Progenitor cell of endocrine pancreas (in vitro differentiated cells): ENCODE data around the gene DNAAF5. TPM values are rescaled to one million over a fixed set of nuclear protein-coding genes. Genes with fewer than 3 reads are reported as not detected.

Experiments
- DNase-seq: peaks from one replicate; pipeline ENCODE4 v3.0.0; 2021; ENCODE audit warnings: low spot score; ENCODE audit not compliant: unreplicated experiment
- H3K27ac Mint-ChIP-seq: 2 replicates; pipeline ENCODE4 v1.8.0; 2021; ENCODE audit warnings: mild to moderate bottlenecking, moderate library complexity, mixed read lengths
- H3K27me3 Mint-ChIP-seq: 2 replicates; pipeline ENCODE4 v1.8.0; 2021; ENCODE audit warnings: mixed read lengths
- H3K36me3 Mint-ChIP-seq: 2 replicates; pipeline ENCODE4 v1.8.0; 2022; ENCODE audit warnings: mixed read lengths; ENCODE audit not compliant: insufficient read depth
- H3K4me1 Mint-ChIP-seq: 2 replicates; pipeline ENCODE4 v1.8.0; 2021; ENCODE audit warnings: low read depth, mixed read lengths
- H3K4me3 Mint-ChIP-seq: 2 replicates; pipeline ENCODE4 v1.8.0; 2021; ENCODE audit warnings: low read depth, mild to moderate bottlenecking, moderate library complexity, mixed read lengths
- H3K9me3 Mint-ChIP-seq: 2 replicates; pipeline ENCODE4 v1.8.0; 2021; ENCODE audit warnings: low read depth, mixed read lengths
- total RNA-seq: library from RNA; stranded (reverse); gene quantifications from 2 replicates; pipeline ENCODE4 v1.2.1, GENCODE V29; 2021
- TF ChIP-seq, protein P1 (sequence below): fragments of 200-600 bp; sonication (generic); IDR thresholded peaks from one replicate; pipeline ENCODE4 v1.5.0; 2021; ENCODE audit warnings: antibody characterized with exemption, mild to moderate bottlenecking; ENCODE audit not compliant: unreplicated experiment

DNAAF5 gene
- total RNA-seq, 1 donor from 2014 or later: 51.0 TPM

DNA sequence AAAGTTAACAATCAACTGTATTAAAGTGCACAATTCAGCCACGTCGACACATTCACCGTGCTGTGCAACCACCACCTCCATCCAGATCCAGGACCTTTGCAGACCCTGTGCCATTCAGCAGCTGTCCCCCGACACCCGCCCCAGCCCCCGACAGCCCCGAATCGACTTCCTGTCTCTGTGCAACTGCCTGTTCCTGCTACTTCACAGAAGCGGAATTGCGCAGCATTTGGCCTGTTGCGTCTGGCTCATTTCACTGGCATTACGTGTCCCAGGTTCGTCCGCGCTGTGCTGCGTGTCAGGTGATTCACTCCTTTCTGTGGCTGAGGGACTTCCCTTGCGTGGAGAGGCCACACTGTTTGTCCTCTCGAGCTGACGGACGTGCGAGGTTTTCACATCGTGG, 33.2 kb upstream of the DNAAF5 start:
- peaks cover 10% of the 10 kb centered on the region for H3K9me3 Mint-ChIP-seq
- peaks cover 45% of the 10 kb centered on the region for H3K36me3 Mint-ChIP-seq
- TF ChIP-seq, protein P1, sequence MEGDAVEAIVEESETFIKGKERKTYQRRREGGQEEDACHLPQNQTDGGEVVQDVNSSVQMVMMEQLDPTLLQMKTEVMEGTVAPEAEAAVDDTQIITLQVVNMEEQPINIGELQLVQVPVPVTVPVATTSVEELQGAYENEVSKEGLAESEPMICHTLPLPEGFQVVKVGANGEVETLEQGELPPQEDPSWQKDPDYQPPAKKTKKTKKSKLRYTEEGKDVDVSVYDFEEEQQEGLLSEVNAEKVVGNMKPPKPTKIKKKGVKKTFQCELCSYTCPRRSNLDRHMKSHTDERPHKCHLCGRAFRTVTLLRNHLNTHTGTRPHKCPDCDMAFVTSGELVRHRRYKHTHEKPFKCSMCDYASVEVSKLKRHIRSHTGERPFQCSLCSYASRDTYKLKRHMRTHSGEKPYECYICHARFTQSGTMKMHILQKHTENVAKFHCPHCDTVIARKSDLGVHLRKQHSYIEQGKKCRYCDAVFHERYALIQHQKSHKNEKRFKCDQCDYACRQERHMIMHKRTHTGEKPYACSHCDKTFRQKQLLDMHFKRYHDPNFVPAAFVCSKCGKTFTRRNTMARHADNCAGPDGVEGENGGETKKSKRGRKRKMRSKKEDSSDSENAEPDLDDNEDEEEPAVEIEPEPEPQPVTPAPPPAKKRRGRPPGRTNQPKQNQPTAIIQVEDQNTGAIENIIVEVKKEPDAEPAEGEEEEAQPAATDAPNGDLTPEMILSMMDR: no peak
- no peaks in the 10 kb centered on the region for H3K27me3 Mint-ChIP-seq
- H3K27ac Mint-ChIP-seq: no peak overlapping the region
- no peak overlapping the region for H3K4me3 Mint-ChIP-seq
- DNase-seq: no peak
- H3K4me1 Mint-ChIP-seq: no peaks in the 10 kb centered on the region

DNA sequence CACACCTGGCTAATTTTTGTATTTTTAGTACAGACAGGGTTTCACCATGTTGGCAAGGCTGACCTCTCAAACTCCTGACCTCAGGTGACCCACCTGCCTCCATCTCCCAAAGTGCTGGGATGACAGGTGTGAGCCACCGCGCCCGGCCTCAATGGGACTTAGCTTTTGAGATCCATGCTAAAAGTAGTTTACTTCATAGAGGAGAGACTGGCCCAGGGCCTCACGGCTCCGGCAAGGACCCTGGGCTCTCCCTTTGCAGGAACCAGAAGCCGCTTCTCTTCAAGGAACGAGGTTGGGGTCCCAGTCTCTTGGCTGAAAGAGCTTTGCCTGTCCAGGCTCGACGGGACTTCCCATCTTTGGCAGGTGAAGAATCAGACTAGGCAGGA, 30.1 kb upstream of the DNAAF5 start:
- Mint-ChIP-seq H3K9me3 (peaks cover 3% of the 10 kb centered on the region), H3K27me3 (no peaks in the 10 kb centered on the region), H3K36me3 (peaks cover 26% of the 10 kb centered on the region), H3K27ac (no peak overlapping the region), H3K4me1 (no peaks in the 10 kb centered on the region), H3K4me3 (no peak overlapping the region)
- TF ChIP-seq, protein P1: no peak
- DNase-seq: no peak

DNA sequence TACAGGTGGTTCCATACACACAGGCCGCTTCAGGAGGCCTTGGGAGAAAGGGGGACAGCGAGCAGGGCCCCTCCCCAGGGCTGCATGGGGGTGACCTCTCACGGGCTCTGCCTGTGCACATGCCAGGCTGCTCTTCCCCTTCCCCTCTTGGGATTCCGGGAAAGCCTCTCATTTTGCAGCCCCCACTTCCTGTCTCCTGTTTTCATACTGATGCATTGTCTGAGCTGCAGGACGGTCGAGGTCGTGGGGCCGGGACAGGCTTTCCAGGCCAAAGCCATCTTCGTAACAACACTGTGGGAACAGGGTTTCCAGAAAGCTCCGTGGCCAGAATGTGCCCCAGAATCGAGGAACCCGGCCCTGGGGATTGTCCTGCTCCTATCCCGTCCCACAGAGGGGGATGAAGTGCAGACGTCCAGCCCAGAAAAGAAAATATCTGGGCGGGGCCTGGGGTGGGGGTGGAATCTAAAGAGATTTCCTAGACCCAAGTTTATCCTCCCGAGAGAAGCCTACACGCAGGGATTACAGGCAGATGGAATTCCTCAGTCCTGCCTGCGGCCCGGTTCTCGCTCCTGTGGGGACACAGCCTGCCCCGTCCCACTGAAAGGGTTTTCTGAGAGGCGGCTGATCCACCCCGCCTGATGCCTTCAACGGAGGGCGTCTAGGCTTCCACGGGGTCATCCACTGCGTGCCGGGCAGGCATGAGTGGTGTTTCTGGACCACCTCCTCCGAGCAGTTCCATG, 29.5 kb upstream of the DNAAF5 start:
- no peak overlapping the region for H3K27ac Mint-ChIP-seq
- DNase-seq: no peak
- no peaks in the 10 kb centered on the region for H3K9me3 Mint-ChIP-seq
- H3K27me3 Mint-ChIP-seq: no peaks in the 10 kb centered on the region
- peaks cover 23% of the 10 kb centered on the region for H3K36me3 Mint-ChIP-seq
- TF ChIP-seq, protein P1: no peak
- no peaks in the 10 kb centered on the region for H3K4me1 Mint-ChIP-seq
- no peak overlapping the region for H3K4me3 Mint-ChIP-seq

DNA sequence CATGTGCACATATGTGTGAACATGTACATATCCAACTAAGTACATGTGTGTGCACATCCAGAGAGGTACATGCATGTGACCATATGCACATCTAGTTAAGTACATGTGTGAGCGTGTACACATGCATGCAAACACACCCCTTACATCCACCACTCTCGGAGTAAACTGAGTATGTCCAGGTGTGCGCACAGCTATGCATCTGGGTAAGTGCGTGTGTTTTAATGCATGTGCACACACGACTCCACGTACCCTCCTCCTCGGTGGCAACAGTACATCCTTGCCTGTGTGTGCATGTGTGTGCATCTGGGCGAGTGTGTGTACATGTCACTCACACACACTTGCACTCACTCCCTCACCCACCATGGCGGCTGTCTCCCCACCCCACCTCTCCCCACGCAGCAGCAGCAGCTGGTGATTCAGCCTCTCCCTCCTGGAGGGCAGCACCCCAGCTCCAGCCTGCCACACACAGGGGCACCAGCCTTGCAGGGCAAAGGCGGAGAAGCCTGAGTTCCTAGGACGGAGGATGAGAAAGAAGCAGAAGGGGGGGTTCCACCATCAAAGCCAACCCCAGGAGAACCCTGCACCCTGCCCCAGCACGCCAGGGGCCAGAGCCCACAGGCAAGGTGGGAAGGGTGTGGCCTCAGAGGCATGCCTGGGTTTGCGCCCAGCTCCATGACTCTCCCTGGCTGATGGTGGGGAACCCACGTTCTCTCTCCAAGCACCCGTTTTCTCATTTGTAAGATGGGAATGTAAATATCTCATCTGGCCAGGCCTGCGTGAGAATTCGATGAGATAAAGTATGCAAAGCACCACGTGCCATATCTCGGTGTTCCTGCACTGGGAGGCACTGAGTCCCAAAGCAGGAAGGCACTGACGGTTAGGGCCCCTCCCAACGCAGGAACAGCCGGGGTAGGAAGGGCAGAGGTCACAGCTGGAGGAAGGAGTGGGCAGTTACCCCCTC, 27.7 kb upstream of the DNAAF5 start:
- H3K4me3 Mint-ChIP-seq: no peak overlapping the region
- no peak for DNase-seq

More for the DNA sequence above, 27.7 kb upstream of the DNAAF5 start:
- no peak overlapping the region for H3K27ac Mint-ChIP-seq
- no peaks in the 10 kb centered on the region for H3K27me3 Mint-ChIP-seq
- H3K4me1 Mint-ChIP-seq: no peaks in the 10 kb centered on the region
- TF ChIP-seq, protein P1: no peak
- peaks cover 17% of the 10 kb centered on the region for H3K36me3 Mint-ChIP-seq
- peaks cover 7% of the 10 kb centered on the region for H3K9me3 Mint-ChIP-seq
